HG02943 (cell line): ENCODE data around the gene TSC2.
A peak's percentile ranks its signal among the peaks of the same experiment; 100 is the strongest.

Source experiments
- ATAC-seq: cut with Tn5 transposase; IDR thresholded peaks from one replicate; pipeline ENCODE4 v1.9.1; 2021; ENCODE audit warnings: mild to moderate bottlenecking, low read depth, moderate library complexity; ENCODE audit not compliant: unreplicated experiment

The TSC2 gene

GRCh38 chr16:2047330-2048115, at the start of gene TSC2, which contains the start of gene NTHL1:
Gene TSC2 (plus strand): TSS chr16:2047985. CDS start chr16:2048616, 631 bp downstream.
Gene NTHL1 (minus strand): TSS chr16:2047834. CDS start chr16:2047823, 11 bp downstream.
- peak; percentile 93 for ATAC-seq

- no peak for ATAC-seq
These were observed 49.4 kb upstream of the TSC2 start for GRCh38 chr16:1998360-1998835.

DNA sequence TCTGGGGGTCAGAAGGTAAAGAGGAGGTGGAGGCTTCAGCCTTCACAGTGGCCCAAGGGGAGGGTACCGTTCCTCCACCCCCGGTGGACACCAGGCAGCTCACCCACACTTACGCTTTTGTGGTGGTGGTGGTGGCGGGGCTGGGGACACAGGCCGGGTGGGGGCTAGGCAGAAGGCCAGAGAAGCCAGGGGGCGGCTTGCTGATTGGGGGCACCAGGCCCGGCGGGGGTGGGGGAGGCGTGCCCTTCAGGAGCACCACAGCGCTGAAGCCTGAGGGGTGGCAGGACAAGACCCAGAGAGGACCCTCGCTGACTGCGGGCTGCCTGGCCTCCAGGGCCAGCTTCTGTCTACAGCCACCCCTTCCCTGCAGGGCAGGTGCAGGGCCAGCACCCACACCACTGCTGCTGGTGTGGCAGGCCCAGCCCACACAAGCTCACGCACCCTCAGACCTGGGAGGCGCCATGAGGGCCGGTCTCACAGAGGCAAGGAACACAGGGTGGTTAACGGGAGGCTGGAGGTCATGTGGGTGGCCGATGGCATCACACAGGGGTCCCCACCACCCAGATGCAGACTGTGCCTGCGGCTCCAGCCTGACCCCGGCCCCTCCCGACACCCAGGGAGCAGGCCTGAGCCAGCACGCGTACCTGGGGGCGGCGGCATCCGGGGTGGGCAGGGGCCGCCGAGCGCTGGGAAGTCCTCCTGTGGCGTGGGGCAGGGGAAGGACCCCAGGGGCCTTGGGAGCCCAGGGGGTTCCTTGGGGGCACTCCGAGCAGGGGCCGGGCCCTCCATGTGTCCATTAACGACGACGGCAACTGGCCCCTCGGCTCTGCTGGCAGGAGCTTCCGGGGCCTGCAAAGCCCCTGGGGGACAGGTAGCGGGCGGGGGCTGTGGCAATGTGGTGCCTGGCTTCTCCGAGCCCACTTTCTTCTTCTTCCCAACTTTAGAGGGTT, 48.7 kb upstream of the TSC2 start:
- ATAC-seq: no peak

DNA sequence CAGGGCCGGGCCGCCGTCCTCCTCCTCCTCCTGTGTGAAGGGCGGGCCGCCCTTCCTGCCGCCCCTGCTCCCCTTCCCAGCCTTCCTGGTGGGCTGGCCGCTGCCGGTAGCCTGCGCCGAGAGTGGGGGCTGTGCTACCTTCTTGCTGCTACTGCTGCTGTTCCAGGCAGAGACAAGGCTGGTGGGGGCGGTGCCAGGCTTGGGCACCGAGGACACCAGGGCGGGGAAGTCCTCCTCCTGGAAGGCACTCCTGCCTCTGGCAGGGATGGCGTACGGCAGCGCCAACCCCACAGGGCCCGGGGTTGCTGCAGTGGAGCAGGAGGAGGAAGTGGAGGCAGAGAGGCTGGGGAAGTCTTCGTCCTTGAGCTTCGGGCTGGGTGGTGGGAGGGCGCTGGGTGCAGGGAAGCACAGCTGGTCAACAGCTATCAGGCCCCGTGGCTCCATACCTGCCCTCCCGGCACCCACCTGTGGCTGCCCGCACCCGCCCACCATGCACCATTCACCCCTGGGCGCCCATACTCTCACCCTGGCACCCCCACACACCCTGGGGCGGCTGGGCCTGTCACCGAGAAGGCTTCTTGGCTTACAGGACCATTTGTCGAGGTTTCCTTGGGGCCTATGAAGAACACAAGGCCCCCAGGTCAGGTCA, 47.8 kb upstream of the TSC2 start:
- no peak for ATAC-seq

- ATAC-seq: no peak
These were observed 46.8 kb upstream of the TSC2 start for GRCh38 chr16:2001035-2001434.

- no peak for ATAC-seq
These were observed 46.1 kb upstream of the TSC2 start for GRCh38 chr16:2001456-2002355.

- ATAC-seq: no peak
These were observed 45.2 kb upstream of the TSC2 start for GRCh38 chr16:2002406-2003230.

DNA sequence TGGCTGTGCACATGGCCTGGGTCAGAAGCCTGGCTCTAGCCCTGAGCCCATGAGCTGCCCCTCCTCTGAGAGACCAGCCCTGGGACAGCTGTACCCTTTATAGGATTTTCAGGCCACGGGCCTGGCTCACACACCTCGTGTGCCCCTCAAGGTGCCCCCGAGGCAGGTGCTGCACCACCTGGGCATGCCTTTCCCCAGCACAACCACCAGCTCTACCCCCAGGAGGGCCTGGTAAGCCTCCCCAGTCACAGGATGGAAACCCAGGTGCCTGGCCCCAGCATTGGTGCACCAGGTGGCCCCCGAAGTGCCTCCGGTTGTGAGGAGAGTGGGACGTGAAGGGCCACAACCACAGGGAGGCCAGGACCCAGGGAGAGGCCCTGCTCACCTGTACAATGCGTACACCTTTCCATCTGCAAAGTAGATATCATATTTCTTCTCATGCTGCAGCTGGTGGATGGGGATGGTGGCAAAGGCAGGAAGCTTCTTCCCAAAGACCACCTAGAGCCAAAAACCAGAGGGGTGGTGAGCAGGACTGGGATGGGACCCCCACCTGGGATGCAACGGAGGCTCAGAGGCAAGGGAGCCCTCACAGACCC, 44.5 kb upstream of the TSC2 start:
- no peak for ATAC-seq

GRCh38 chr16:2003827-2004641, 43.8 kb upstream of the TSC2 start:
- ATAC-seq: peak; percentile 54

- no peak for ATAC-seq
These were observed 42.8 kb upstream of the TSC2 start for GRCh38 chr16:2004795-2005517.

DNA sequence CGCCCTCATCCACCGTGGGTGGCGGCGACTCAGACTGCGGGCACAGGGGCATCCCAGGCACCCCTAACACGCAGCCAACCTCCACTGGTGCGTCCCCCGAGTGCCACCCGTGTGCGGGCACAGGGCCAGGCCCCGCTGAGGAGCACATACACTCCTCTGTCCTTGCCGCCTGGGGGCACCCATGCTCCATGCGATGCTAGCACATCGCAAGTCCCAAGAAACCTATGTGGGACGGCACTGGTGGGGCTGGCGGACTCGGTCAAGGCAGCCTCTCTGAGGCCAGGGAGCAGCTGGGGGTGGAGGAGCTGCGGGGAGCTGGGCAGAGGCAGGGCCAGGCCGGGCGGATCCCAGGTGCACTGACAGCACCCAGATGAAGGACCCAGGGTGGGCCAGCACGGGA, 42.1 kb upstream of the TSC2 start:
- no peak for ATAC-seq

DNA sequence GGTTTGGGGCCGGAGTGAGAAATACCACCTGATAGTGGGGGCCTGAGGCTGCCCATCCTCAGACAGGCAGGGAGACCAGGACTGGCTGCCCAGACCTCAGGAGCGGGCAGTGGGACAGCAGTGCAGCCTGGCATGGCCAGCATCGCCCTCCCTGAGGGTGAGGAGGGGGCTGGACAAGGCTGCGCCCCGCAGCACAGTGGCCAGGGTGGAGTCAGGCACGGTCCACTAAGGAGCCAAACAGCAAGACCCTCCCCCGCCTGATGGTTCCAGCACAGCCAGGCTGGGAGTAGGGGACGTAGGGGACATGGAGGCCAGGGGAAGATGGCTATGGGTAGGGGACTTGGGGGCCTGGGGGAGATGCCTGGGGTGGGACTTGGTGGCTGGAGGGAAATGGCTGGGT, 41.5 kb upstream of the TSC2 start:
- ATAC-seq: no peak

DNA sequence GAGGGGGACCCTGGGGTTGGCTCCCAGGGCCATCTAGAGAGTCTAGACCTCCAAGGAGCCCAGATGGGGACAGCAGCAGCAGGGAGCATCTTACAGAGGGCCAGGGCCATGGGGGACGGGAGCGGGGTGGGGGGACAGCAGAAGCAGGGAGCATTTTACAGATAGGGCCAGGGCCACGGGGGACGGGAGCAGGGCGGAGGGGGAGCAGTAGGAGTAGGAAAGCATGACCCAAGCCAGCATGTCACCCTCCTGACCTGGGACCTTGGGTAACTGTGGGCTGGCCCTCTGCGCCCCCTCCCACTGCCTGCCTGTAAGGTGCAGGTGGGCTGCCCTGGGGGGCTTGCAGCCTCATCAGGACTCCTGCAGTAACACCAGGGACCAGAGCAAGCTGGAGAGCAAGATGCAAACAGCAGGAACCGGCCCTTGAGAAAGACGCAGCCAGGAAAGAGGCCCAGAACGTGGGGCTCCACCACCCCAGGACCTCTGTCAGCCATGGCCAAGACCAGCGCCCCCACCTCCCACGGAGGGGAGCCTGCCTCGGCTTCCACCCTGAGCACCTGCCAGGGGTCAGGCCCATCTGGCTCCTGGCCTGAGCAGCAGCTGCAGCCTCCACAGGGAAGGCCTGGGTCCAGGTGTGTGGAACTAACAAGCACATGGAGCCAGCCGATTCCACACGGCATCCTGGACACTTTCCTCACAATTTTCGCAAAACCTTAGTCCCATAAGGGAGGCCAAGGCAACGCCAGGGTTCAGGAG, 40.5 kb upstream of the TSC2 start:
- no peak for ATAC-seq

GRCh38 chr16:2008009-2008526, 39.7 kb upstream of the TSC2 start:
- no peak for ATAC-seq

- peak; percentile 2 for ATAC-seq
These were observed 39.1 kb upstream of the TSC2 start for GRCh38 chr16:2008631-2009163.
